NCI-H2107 (cell line): Measurements from ENCODE around the gene OR2T2.
"Not testable (repeated sequence)": the region's sequence is repeated elsewhere in the genome, so short reads cannot be mapped to it uniquely, and the experiment has no call there.

Experiments used
- DNase-seq: peaks from one replicate; lab custom pipeline; 2025; lab: John Stamatoyannopoulos, UW

Gene OR2T2

GRCh38 chr1:248445399-248445798, at the start of gene OR2T2:
TSS of gene OR2T2 (plus strand) at chr1:248445637. CDS start at chr1:248452798, 7,161 bp downstream.
- not testable (repeated sequence) for DNase-seq

- DNase-seq, result no peak
Observed at GRCh38 chr1:248402748-248403147, 42.7 kb upstream of the OR2T2 start, which contains the start of gene OR2T1. TSS of gene OR2T1 (plus strand) at chr1:248403048. CDS start at chr1:248406148, 3,100 bp downstream.

GRCh38 chr1:248404024-248404423, 41.4 kb upstream of the OR2T2 start:
- DNase-seq, result no peak

GRCh38 chr1:248406721-248407692, 38.4 kb upstream of the OR2T2 start:
- DNase-seq, result no peak

- DNase-seq, result no peak
Observed at GRCh38 chr1:248416226-248416625, 29.2 kb upstream of the OR2T2 start.

- no peak for DNase-seq
Observed at GRCh38 chr1:248417854-248418253, 27.6 kb upstream of the OR2T2 start.

- no peak for DNase-seq
Observed at GRCh38 chr1:248421384-248421783, 24.1 kb upstream of the OR2T2 start.

GRCh38 chr1:248427526-248428191, 17.8 kb upstream of the OR2T2 start:
- not testable (repeated sequence) for DNase-seq

GRCh38 chr1:248428192-248428533, 17.3 kb upstream of the OR2T2 start:
- DNase-seq, result not testable (repeated sequence)

GRCh38 chr1:248431683-248432082, 13.8 kb upstream of the OR2T2 start:
- DNase-seq, result not testable (repeated sequence)

- DNase-seq, result not testable (repeated sequence)
Observed at GRCh38 chr1:248432201-248432600, 13.2 kb upstream of the OR2T2 start.

- DNase-seq, result not testable (repeated sequence)
Observed at GRCh38 chr1:248433811-248434415, 11.5 kb upstream of the OR2T2 start.

- DNase-seq, result not testable (repeated sequence)
Observed at GRCh38 chr1:248434913-248435312, 10.5 kb upstream of the OR2T2 start.

GRCh38 chr1:248436303-248436702, 9.1 kb upstream of the OR2T2 start:
- not testable (repeated sequence) for DNase-seq

GRCh38 chr1:248438668-248439067, 6.8 kb upstream of the OR2T2 start:
- DNase-seq, result not testable (repeated sequence)

GRCh38 chr1:248439283-248439682, 6.2 kb upstream of the OR2T2 start:
- DNase-seq, result not testable (repeated sequence)

- not testable (repeated sequence) for DNase-seq
Observed at GRCh38 chr1:248442500-248443277, 2.7 kb upstream of the OR2T2 start.

- not testable (repeated sequence) for DNase-seq
Observed at GRCh38 chr1:248444603-248445002, 834 bp upstream of the OR2T2 start.

- DNase-seq, result not testable (repeated sequence)
Observed at GRCh38 chr1:248448409-248449074, 3.1 kb downstream of the OR2T2 start.

- not testable (repeated sequence) for DNase-seq
Observed at GRCh38 chr1:248449821-248450465, 4.5 kb downstream of the OR2T2 start.
